SH-SY5Y (cell line): ENCODE data around the gene AGAP1.

Experiments
- GATA2 ChIP-seq: IDR thresholded peaks from 2 replicates; pipeline ENCODE4 v1.6.1; 2011; ENCODE audit warnings: mild to moderate bottlenecking, low read depth, low read length
- GATA3 ChIP-seq: IDR thresholded peaks from 2 replicates; pipeline ENCODE4 v1.6.1; 2011; ENCODE audit warnings: low read depth, mild to moderate bottlenecking, low read length, moderate library complexity

- TF ChIP-seq GATA2, result no peak
- no peak for TF ChIP-seq GATA3
Observed at GRCh38 chr2:235613649-235614048, 119.8 kb downstream of the AGAP1 start.
